CD4-positive, alpha-beta T cell treated with Interleukin-4 for 4 hours (primary cell): ENCODE measurements around the gene OGA.
"Not testable (repeated sequence)": the region's sequence is repeated elsewhere in the genome, so short reads cannot be mapped to it uniquely, and the experiment has no call there.

Experiments used
- DNase-seq: peaks from one replicate; pipeline ENCODE4 v3.0.0-alpha.2; 2020

OGA gene

DNA sequence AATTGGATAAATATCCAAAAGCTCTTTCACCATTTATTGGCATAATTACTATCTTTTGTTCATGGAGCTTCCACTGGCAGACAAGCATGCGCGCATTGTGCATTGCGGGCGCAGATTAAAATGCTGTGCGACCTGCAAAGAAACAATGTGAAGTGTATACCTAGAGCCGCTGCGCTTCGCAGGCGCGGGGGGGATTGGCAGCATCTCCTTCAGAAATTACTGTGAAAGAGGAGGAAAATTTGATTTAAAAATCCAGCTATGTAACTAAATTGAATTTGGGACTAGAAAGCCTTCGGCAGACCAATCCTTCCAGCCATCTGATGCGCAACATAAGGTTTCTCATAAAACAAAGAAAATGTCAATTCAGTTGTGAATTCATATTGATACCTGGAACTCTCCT is 24.7 kb downstream of the OGA start:
- DNase-seq, result no peak

DNA sequence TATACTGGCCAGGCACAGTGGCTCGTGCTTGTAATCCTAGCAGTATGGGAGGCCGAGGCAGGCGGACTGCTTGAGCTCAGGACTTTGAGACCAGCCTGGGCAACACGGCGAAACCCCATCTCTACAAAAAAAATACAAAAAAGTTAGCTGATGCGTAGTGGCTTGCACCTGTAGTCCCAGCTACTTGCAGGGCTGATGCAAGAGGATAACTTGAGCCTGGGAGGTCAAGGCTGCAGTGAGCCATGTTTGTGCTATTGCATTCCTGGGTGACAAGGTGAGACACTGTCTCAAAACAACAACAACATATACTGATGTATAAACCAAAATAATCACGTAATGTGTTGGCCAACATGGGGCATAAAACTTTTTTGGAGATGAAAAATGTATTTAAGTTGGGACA is 28.6 kb downstream of the OGA start:
- no peak for DNase-seq

DNA sequence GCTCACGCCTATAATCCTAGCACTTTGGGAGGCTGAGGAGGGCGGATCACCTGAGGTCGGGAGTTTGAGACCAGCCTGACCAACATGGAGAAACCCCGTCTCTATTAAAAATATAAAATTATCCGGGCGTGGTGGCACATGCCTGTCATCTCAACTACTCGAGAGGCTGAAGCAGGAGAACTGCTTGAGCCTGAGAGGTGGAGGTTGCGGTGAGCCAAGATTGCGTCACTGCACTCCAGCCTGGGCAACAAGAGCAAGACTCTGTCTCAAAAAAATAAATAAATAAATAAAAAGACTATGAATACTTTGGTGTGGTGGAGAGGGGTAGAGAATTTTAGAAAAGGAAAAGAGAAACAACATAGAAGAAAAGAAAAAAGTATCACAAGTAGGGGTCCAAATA is 29.0 kb downstream of the OGA start:
- not testable (repeated sequence) for DNase-seq

DNA sequence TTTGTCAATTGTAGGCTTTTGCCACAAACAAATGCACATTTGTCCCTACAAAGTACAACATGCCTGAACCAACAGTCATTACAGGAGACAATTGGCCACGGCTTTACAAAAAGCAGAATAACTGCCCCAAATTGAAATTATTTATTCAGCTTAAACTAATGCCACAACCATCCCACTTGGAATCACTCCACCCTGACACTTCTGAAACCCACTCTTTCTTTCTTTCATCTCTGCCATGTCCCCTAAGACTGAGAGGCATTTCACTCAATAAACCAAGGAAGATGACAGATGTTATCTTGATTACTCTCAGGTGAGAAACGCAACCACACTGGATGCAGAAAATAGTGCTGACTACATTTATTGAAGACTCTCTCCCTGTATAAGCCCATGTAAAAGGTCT is 32.4 kb downstream of the OGA start:
- DNase-seq, result no peak

DNA sequence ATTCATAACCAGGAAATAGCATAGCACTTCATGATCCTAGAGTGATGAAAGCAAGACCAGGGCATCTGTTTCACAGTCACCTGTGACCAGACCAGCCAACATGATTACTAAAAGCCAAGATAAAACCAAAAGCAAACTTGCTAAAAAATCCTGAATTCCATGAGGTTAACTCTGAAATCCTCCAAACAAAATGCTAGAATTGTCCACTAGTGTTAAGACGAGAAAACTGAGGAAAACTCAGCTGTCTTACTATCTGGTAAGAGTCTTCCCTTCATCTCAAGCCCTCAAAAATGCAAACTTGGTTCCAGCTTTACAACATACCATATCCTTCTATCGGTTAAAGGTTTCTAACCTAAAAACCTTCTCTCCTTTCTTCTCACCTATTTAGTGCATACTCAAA is 33.7 kb downstream of the OGA start:
- no peak for DNase-seq

DNA sequence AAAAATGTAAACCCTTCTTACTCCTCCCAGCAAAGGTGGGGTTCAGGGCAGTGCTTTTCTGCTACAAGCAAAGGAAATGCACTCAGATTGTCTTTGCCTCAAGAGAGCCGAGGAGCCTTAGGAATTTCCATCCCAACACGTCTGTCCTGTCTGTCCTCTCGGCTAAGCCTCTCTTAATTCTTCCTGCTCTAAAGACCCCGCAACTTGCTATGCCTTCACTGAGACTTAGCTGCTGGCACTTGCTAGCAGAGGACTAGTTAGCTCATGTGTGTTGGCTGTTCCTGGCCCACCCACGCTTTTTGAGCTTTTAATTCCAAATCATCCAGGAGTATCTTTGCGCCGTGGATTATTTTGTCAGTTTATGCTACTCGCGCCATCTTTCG is 34.5 kb downstream of the OGA start:
- DNase-seq, result no peak

DNA sequence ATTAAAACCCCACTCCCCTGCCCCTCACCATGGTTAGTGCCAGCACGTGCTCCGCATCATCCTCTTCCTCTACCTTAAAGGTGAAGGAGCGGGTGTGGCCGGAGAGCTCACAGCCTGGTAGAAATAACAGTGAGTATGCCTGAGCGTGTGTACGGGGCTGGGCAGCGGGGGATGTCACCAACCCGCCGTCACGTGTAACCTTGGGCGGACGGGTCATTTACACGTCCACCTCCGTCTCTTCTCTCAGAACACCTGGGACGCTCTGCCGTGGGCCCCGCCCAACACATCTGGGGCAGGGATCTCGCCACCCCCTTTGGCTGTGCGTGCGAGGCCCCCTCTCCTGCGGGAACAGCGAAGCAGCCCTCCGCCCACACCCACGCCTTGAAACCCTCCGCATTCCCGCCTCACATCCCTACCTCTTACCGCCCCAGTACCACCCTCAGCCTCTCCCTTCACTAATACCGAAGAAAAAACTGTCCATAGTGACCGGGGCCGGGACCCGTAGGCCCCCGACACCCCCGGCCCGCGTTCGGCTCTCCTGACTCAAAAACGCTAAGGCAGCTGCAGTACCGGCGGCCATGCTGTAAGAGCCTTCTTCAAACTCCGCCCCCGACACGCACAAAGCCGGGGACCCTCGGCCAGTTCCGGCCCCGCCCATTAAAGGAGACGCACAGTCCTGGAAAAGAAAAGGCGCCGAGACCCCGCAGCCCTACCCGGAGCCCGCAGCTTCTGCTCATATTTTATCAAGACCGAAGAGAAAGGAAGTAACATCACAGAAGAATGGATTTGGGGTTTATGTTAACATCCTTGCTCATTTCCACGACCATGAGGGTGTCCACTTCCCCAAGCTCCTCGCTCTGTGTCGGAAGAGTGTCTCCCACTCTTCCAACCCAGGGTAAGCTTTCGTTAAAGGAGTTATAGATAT is 35.2 kb downstream of the OGA start, which contains the start of gene NPM3:
NPM3 (minus strand) TSS at position 636 of the 925 bp plus-strand sequence; CDS start at position 580, 56 bp downstream.
- DNase-seq, result peak; percentile 76

DNA sequence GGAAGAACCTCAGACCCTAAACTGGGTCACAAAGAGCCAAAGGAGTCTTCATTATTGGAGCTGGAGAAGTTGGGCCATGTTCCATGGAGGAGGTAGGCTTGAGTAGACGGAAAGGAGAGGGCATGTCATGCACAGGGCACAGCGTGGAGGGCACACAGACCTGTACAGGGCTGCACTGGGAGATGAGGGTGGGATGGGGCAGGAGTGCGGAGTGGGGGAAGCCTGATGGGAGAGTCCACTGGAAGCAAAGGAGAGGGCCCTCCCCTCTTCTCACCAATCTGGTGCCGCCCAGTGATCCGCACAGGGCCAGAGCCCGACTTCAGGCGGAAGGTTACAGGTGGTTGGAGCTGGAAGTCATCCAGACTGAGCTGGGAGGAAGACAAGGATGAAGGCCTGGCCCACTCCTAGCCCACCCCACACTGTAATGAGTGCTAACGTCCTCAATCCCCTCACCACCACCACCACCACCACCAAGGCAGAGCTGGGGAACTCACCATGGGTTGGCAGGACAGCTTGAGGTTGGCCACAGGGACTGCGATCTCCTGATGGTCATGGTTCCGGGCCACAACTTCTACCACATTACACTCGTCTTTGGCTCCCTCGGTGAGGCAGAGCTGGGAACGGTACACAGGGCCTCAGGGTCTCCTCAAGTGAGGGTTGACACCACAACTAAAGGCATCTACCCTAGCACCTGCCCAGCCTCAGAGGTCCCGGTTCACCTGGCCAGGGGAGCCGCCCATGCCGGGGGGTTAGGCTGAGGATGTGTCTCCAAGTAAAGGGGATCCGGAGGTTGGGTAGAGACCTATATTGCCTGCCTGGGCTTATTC is 36.0 kb downstream of the OGA start:
- no peak for DNase-seq

DNA sequence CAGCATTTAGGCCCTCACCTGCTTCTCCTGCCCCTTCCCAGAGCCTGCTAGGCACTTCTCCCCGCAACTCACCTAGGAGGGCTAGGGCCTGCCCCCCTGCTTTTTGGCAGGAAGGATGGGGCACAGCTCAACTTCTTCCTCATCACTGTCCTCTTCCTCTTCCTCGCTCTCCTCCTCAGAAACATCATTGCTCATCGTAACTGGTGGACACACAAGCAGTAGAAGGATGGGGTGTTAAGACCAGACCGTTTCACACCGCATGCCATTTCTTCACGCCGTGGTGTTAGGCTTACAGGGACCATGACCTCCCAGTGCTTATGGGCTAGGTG is 36.6 kb downstream of the OGA start:
- DNase-seq, result no peak

DNA sequence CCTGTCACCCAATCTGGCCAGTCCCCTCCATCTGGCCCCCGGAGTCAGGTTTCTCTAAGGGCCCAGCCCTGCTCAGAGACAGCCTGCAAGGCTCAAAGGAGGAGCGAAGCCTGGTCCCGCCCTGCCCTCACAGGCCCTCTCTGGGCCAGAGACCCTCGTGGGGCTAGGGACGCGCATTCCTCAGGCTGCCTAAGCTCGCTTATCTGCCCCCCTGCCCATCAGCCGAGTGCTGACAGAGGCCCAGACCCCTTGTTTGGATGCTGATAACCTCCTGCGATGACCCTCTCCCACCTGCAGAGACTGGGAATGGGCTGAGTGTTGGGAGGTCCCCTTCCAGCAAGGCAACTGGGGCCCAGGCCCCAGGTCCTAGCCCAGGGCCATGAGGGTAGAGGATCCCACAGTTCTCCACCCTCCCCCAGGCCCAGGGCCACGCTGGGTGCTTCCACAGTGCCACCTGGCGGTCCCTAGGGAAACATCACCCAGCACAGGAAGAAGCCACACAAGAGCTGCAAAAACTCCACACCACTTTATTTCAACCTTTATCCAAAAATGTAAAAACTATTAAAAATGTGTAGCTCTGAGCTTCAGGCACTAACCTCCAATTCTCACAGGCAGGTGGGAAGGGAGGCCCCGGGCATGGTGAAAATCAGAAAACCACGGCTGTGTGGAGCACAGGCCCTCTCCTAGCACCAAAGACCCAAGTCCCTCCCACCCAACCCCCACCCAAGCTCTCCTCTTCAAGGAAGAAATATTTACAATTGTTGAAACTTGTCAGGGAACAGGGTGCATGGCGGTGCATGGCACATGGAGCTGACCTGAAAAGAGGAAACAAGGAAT is 37.2 kb downstream of the OGA start:
- DNase-seq, result peak; percentile 70

DNA sequence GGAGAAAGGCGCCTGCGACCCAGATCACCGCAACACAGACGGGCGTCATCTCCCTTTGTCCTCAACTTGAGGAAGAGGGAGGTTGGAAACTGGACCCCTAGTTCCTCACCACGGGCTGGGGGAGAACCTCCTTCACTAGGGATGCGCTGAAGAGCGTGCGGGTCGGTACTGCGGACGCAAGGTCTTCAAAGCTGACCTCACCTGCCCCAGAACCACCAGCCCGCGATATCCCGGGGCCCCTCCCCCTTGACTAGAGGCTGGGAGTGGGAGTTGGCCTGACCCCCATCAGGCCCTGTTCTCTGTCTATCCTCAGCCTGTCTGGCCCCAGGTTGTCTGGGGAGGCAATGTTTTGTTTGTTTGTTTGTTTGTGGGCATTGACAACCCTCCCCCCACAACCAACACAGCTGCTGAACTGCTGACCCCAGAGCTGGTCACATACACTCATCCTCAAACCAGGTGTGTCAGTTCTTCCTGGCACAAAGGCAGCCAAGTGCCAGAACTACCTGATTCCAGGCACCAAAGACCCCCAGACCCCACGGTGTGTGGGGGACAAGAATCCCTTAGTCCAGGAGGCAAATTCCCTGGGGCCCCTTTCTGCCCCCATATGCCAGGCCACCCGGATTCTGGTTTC is 37.9 kb downstream of the OGA start:
- DNase-seq, result no peak

DNA sequence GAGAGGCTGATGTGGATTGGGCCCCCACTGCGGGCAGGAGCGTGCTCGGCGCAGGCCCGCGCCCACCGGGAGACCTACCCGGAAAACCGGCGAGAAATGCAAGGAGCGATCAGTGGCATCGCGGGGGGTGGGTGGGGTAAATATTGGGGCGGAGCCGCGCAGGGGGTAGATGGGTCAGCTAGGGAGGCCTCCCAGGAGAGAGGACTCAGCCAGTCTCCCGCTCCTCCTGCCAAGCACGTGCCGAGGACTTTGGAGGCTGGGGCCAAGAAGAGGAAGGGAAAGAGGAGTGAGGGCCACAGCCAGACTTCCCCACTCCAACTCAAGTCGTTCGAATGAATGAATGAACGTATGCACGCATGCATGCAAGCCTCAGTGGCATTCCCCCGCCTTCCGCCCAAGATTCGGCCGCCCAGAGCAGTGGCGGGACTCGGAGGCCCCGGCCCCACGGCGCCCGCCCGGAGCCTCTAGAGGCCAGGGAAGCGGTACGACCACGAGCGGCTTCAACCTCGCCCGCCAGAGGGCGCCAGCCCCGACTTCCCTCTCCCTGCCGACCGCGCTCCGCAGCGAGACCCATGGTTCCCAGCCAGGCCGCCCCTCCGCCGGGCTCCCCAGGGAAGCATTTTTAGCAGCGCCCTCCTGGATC is 38.6 kb downstream of the OGA start:
- DNase-seq, result peak; percentile 70

DNA sequence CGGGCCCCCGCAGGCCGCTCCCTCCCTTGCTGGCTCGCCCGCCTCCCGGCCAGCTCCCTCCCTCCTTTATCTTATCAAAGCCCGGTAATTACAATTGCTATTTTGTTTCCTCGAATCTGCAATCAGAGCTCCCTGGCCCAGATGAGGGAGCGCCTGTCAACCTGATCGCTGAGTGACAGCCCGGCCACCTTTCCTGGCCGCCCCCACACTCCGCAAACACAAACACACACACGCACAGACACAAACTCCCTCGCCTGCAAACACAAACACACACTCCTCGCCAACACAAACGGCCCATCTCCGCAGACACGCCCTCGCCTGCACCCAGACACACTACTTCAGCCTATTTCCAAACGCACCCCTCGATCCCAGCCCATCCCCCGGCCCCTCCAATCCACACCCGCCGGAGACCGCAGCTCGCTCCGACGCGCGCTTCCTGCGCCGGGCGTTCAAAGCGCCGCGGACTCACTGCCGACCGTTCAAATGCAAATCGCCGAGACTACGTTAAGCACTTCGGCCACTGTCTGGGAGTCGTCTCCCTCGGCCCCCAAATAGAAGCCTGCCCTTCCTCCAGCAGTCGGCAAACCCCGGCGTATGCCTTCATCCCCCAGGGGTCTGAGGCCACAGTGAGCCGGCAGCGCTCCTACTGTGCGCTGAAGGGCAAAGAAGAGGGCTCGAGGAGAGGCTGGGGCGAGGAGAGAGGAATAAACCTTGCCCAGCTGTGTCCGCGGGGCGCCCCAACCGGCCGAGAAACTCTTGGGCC is 39.3 kb downstream of the OGA start:
- DNase-seq, result peak; percentile 4

DNA sequence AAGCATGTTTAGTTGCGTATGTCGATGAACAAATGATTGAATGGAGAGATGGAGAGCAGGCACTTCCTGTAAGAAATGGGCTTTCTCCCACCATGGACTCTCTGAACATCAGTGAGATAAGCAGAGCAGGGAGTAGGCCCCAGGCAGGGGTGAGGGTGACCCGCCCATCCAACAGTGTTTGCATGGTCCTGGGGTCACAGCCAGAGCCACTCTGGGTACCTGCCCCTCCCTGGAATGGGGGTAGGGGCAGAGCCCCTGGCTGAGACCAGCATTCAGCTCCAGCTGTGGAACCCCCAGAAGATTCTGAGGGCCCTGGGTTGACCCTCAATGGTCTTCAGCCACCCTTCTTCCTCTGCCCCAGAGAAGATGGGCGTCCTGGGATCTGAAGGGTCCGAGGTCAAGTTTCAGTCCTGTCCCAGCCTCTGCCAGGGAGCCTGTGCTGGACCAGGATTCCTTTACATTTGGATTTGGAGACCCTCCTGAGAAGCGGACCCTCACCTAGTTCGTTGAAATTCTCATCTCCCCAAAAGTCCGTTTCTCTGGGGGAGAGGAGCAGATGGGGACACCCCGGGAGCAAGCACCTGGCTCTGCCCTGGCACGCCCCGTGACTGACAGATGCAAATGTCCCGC is 40.0 kb downstream of the OGA start:
- DNase-seq, result no peak

DNA sequence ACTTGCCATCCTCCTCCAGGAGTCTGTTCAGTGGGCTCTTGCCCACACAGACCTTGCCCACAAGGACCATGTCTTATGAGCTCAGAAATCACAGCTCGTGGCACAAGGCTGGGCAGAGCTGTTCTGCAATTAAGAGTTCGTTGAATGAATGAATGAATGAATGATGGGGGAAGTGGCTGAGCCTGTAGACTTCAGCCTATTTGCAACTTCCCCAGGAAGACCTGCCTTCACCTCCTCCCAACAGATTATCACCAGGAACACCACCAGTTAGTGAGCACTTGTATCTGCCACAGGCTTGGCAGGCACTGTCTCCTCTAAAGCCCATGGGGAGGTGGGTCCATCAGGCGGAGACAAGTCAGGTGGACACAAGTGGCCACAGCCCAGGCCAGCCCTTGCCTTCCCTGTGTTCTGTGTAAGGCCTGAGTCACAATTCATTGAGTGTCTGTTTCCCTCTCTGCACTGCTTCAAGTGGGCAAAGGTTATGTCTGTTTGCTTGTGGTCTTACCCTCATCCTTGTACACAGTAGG is 40.6 kb downstream of the OGA start:
- no peak for DNase-seq

DNA sequence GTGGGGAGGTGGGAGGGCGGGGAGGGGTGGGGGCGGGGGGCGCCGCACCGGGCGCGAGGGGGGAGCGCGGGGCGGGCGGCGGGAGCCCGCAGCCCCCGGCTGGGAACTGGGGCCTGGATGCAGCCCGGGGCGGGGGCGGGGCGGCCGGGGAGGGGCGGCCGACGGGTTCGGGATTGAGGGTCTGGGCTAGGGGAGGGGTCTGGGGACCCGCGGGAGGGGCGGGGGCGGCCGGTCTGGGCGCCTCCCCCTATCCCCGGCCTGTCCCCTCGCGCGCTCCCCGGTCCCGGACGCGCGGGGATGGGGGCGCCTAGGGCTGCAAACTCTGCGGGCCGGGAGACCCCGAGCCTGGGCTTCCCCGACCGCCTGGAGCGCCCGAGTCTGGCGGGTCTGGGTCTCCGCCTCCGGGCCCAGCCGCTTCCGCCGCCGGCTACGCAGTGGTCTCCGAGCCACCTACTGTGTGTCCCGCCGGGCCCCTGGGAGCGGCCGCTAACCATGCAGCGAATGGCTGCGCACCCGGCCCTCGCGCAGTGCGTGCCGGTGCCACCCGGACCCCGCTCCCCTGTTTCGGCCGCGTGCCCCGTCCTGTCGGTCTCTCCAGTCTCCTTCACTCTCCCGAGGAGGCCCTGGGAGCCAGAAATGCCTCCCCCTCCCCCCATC is 42.0 kb downstream of the OGA start:
- DNase-seq, result no peak

DNA sequence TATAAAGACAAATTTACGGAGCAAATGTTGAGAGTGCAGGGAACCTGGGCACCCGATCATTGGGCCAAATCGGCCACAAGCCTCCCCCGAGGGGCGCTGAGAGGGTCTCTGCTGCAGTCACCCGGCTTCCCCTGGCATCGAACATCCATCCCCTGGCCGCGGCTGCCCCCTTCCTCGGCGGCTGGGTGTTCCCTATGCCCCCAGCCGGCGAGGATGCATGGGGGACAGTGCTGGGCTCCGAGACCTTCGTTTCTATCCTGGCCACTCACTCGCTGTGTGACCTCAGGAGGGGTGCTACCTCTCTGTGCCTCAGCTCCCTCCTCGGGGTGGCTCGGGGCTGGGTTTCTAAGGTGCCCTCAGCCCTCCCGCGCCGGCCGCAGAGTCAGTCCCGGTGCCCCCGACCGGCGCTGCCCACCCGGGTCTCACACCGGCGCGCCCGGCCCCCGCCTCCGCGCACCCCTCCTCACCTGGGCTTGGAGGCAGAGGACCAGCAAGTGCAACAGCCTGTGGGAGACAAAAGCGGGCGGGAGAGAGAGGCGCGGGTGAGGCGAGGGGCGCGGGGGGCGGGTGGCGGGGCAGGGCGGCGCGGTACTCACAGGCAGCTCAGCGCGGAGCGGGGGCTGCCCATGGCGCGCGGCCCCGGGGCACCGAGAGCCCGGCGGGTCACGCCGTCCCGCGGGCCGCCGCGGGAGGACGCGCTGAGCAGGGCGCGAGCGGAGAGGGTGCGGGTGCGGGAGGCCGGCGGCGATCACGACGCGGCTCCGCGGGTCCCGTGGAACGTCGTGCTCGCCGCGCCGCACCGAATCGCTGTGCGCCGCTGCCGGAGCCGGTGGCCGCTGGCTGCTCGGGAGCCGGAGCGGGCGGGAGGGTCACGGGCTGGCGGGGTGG is 42.7 kb downstream of the OGA start, which contains the start of gene FGF8:
FGF8 (minus strand) TSS at position 842 of the 888 bp plus-strand sequence; CDS start at position 628, 214 bp downstream.
- DNase-seq, result no peak

DNA sequence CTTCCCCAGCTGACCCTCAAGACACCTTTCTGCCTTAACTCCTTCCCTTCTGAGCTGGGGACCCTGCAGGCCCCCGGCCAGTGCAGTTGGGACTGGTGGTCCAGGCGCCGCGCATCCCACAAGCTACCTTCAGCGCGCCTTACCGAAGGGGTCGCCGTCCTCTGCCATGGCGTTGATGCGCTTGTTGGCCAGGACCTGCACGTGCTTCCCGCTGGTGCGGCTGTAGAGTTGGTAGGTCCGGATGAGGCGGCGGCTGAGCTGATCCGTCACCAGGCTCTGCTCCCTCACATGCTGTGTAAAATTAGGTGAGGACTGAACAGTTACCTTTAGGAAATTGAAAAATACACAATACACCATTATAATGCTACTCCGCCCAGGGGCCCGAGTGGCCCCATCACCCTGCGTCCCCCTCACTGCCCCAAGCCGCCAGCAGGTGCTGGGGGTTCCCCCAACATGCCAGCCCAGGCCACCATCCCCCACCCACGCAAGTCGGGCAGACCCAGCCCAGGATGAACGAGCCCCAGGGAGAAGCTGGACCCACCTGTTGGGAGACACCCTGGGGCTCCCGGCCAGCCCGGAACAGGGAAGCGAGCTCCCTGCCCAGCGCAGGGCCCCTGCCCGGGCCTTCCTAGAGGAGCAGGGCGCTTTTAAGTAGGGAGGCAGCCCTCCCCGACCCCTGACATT is 43.5 kb downstream of the OGA start:
- no peak for DNase-seq
